NCI-H2081 treated with DMSO at 0.1 percent for 48 hours (cell line): ENCODE measurements around the gene ADPRHL1.

Source experiments
- DNase-seq: peaks from one replicate; lab custom pipeline; 2025; lab: John Stamatoyannopoulos, UW

Gene ADPRHL1

GRCh38 chr13:113350065-113350937, 103.0 kb downstream of the ADPRHL1 start:
- no peak for DNase-seq
